Measurements from ENCODE around the gene COL4A1. TPM values are rescaled to one million over a fixed set of nuclear protein-coding genes. Genes with fewer than 3 reads are reported as not detected.
A peak's percentile ranks its signal among the peaks of the same experiment; 100 is the strongest.

Gene COL4A1
- polyA plus RNA-seq, 1 donor from 2014 or later: not detected

DNA sequence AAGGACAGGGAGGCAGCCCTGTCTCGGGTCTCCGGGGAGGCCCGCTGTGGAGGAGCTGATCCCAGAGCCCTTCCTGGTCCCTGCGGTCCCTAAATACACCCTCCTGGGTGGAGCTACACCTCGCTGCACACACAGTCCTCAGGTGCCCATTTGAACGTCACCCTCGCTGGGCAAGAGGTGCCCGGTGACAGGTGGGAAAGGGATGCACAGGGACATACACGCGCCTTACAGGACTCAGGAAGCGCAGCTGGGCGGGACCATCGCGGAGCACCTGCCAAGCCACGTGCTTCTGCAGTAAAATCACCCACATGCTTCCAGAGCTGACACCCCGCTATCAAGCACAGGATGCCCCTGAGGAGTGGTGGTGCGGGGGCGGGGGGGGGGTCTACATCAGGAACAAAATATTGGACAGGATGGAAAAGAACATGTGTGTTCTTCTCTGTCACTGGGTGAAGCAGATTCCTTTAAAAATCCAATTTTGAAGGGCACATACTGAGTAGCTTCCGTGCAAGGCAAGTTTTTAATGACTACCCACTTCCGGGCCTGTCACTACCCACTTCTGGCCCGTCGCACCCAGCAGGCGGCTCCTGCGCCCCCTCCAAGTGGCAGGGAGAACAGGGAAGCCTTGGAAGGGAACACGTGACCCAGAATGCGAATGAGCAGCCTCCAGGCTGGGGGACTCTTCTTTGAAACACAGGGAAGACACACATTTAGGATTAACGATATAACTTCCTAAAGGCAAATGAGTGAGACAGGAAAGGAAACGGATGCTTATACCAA, 78.9 kb downstream of the COL4A1 start:
- Mint-ChIP-seq H3K9me3 (peaks cover 0 to 4% (median 0%) of the 10 kb centered on the region in 3 donors), H3K27me3 (no peaks in the 10 kb centered on the region), H3K4me3 (no peak overlapping the region), H3K4me1 (peaks cover 0 to 2% (median 0%) of the 10 kb centered on the region in 3 donors), H3K27ac (no peak overlapping the region), H3K36me3 (no peaks in the 10 kb centered on the region)

- H3K4me3 Mint-ChIP-seq: no peak overlapping the region
- peaks cover 0 to 4% (median 0%) of the 10 kb centered on the region in 3 donors for H3K9me3 Mint-ChIP-seq
- H3K4me1 Mint-ChIP-seq: peaks cover 0 to 2% (median 0%) of the 10 kb centered on the region in 3 donors
Measured at GRCh38 chr13:110227416-110227815, 79.5 kb downstream of the COL4A1 start.

GRCh38 chr13:110225609-110226574, 81.1 kb downstream of the COL4A1 start:
- no peaks in the 10 kb centered on the region for H3K36me3 Mint-ChIP-seq
- peaks cover 2% of the 10 kb centered on the region for H3K27me3 Mint-ChIP-seq
- H3K9me3 Mint-ChIP-seq: peaks cover 0 to 2% (median 0%) of the 10 kb centered on the region in 3 donors
- no peak overlapping the region for H3K4me3 Mint-ChIP-seq
- peaks cover 0 to 2% (median 0%) of the 10 kb centered on the region in 3 donors for H3K4me1 Mint-ChIP-seq
- H3K27ac Mint-ChIP-seq: no peak overlapping the region

More at GRCh38 chr13:110227416-110227815, 79.5 kb downstream of the COL4A1 start:
- H3K27ac Mint-ChIP-seq: no peak overlapping the region
- H3K27me3 Mint-ChIP-seq: no peaks in the 10 kb centered on the region
- H3K36me3 Mint-ChIP-seq: no peaks in the 10 kb centered on the region

- H3K4me3 Mint-ChIP-seq: no peak overlapping the region
- no peak overlapping the region for H3K27ac Mint-ChIP-seq
- H3K27me3 Mint-ChIP-seq: peaks cover 2% of the 10 kb centered on the region
- H3K4me1 Mint-ChIP-seq: no peaks in the 10 kb centered on the region
- no peaks in the 10 kb centered on the region for H3K36me3 Mint-ChIP-seq
- H3K9me3 Mint-ChIP-seq: no peaks in the 10 kb centered on the region
Measured at GRCh38 chr13:110225003-110225402, 82.0 kb downstream of the COL4A1 start.

GRCh38 chr13:110224519-110224918, 82.4 kb downstream of the COL4A1 start:
- Mint-ChIP-seq H3K4me1 (no peaks in the 10 kb centered on the region), H3K27me3 (peaks cover 2% of the 10 kb centered on the region), H3K27ac (no peak overlapping the region), H3K36me3 (no peaks in the 10 kb centered on the region), H3K9me3 (no peaks in the 10 kb centered on the region), H3K4me3 (no peak overlapping the region)

DNA sequence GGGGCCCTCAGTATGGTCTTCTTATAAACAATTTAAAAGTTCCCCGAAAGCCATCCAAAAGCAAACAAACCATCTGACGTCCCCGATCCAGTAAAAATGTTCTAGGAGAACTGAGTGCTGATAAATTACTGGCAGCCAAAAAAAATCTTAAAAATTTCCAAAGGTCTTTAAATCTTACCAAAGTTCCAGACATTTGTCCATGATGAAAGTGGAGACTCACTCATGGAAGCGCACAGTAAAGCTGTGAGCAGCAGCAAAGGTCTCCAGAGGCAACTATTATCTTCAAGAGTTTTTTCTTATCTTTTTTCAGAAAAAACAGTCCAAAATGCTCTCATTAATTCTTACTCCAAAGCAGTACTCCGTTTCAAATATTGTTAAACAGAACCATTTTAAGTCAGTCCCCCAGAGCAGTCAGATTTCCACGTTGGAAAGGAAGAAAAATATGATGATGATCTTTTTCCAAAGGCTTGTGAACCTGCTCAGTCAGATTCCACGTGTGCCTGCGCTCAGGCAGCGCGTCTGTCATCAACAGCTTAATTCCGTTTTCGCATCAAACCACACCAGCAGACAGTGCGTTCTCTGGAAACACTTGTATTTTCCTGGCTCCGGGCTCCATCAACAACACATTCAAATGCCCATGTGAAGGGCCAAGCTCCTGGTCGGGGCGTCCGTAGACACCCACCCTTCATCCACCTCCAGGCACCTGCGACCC, 85.4 kb downstream of the COL4A1 start:
- Mint-ChIP-seq H3K27me3 (peaks cover 2% of the 10 kb centered on the region), H3K27ac (no peak overlapping the region), H3K9me3 (no peaks in the 10 kb centered on the region), H3K36me3 (no peaks in the 10 kb centered on the region), H3K4me1 (no peaks in the 10 kb centered on the region), H3K4me3 (no peak overlapping the region)

DNA sequence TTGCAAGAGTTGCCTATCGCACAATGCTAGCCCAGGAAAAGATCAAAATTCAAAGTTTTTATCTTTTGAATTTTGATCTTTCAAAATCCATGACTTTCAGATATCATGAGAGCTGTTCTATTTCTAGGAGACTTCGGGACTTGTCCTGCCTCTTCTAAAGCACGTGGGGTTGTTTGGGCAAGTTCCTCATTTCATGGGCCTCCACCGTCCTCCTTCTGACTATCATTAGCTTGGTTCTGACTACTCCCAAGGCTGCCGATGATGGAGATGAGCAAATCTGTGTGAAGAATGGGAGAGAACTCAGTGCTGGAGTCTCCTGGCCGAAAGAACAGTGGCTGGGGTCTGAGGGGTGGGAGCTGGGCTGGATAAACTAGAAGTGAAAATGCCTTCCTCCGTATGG, 86.5 kb downstream of the COL4A1 start:
- Mint-ChIP-seq H3K27ac (no peak overlapping the region), H3K4me1 (no peaks in the 10 kb centered on the region), H3K4me3 (no peak overlapping the region), H3K27me3 (peaks cover 2% of the 10 kb centered on the region), H3K9me3 (no peaks in the 10 kb centered on the region), H3K36me3 (no peaks in the 10 kb centered on the region)

DNA sequence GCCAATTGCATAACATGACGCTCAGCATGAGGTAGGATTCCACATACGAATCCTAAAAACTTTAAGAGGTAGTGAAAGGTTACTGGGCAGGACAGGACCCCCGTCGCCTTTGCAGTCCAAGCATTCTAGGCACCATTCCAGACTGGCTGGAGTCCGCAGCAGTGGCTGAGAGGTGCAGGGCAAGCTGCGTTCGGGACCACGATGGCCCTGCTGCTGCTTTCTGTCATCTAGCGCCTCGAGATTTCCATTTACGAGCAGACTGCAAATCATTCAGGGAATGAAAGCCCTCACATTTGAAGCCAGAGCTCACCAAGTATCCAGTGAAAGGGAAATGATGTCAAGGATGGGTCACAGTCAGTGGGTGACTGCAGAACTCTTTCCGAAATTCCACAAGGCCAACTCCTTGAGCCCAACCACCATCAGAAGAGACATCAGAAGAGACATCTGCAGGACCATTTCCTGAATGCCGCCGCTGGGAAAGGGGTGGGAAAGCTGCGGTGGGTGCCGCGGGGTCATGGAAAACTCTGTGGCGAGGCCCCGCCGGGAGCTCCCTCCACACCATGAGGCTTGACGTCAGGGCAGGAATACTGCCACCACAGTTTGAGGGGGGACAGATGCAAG, 88.3 kb downstream of the COL4A1 start:
- H3K4me1 Mint-ChIP-seq: no peaks in the 10 kb centered on the region
- H3K9me3 Mint-ChIP-seq: no peaks in the 10 kb centered on the region
- no peaks in the 10 kb centered on the region for H3K36me3 Mint-ChIP-seq
- peak overlapping the region in 1 of 3 donors; percentile 35 for H3K27ac Mint-ChIP-seq
- H3K27me3 Mint-ChIP-seq: peaks cover 2% of the 10 kb centered on the region
- H3K4me3 Mint-ChIP-seq: no peak overlapping the region

- H3K27ac Mint-ChIP-seq: no peak overlapping the region
- H3K4me1 Mint-ChIP-seq: no peaks in the 10 kb centered on the region
- no peaks in the 10 kb centered on the region for H3K9me3 Mint-ChIP-seq
- no peak overlapping the region for H3K4me3 Mint-ChIP-seq
- no peaks in the 10 kb centered on the region for H3K36me3 Mint-ChIP-seq
- peaks cover 2% of the 10 kb centered on the region for H3K27me3 Mint-ChIP-seq
Measured at GRCh38 chr13:110217811-110218210, 89.1 kb downstream of the COL4A1 start.

DNA sequence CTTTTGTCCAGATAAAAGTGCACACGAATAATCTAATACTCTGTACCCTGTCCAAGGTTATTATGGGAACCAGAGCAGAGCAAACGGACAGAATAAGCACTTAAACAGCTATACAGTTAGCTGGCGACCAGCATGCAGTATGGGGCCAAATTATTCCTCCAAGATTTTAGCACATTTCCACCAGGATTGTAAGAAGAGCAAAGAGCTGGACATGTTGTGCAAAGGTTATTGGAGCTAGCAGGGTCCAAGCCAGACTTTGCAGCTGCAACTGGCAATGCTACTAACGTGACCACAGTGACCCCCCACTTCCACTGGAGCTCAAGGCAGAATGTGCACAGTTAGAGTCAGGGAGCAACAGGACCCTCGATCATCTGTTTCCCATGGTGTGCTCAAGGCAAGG, 89.9 kb downstream of the COL4A1 start:
- Mint-ChIP-seq H3K9me3 (no peaks in the 10 kb centered on the region), H3K27me3 (peaks cover under 1% of the 10 kb centered on the region), H3K36me3 (no peaks in the 10 kb centered on the region), H3K4me3 (no peak overlapping the region), H3K4me1 (no peaks in the 10 kb centered on the region), H3K27ac (no peak overlapping the region)

GRCh38 chr13:110216398-110217041, 90.4 kb downstream of the COL4A1 start:
- Mint-ChIP-seq H3K27ac (no peak overlapping the region), H3K36me3 (no peaks in the 10 kb centered on the region), H3K9me3 (no peaks in the 10 kb centered on the region), H3K27me3 (no peaks in the 10 kb centered on the region), H3K4me1 (no peaks in the 10 kb centered on the region), H3K4me3 (no peak overlapping the region)

DNA sequence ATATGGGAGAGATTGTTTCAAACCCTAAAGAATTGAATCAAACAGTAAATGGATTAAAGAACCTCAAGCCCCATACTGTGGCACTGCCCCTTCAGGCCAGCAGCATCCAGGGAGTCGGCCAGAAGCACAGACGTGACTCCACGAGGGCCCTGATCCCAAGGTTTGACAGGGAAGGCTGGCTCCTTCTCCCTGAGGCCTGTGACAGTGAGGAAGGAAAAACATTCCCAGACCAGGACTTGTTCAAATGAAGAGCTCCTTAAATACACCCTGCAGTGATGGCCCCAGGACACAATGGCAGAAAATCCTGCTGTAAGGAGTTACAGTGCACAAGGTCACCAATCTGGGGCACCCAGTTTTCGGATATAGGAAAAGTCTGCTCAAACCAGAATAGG, 91.0 kb downstream of the COL4A1 start:
- Mint-ChIP-seq H3K4me1 (no peaks in the 10 kb centered on the region), H3K9me3 (no peaks in the 10 kb centered on the region), H3K4me3 (no peak overlapping the region), H3K27ac (no peak overlapping the region), H3K36me3 (no peaks in the 10 kb centered on the region), H3K27me3 (no peaks in the 10 kb centered on the region)

GRCh38 chr13:110215606-110216005, 91.4 kb downstream of the COL4A1 start:
- no peak overlapping the region for H3K4me3 Mint-ChIP-seq
- H3K27me3 Mint-ChIP-seq: no peaks in the 10 kb centered on the region
- H3K36me3 Mint-ChIP-seq: no peaks in the 10 kb centered on the region
- no peaks in the 10 kb centered on the region for H3K4me1 Mint-ChIP-seq
- no peak overlapping the region for H3K27ac Mint-ChIP-seq
- H3K9me3 Mint-ChIP-seq: peaks cover 0 to 1% (median 0%) of the 10 kb centered on the region in 3 donors

DNA sequence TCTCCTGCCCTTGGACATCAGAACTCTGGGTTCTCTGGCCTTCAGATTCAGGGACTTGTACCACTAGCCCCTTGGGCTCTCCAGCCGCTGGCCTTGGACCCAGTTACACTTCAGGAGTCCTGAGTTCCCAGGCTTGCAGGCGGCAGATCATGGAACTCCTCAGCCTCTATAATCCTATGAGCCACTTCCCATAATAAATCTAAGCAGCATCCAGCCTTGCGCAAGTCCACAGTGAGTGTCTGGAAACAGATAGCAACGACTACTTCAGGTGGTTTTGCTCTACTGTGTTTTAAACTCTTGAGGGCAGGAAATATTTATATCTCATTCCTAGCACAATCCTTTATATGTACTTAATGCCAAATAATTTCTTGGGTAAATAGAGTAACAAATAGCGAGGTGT, 92.3 kb downstream of the COL4A1 start:
- Mint-ChIP-seq H3K9me3 (peaks cover 0 to 1% (median 0%) of the 10 kb centered on the region in 3 donors), H3K27me3 (no peaks in the 10 kb centered on the region), H3K36me3 (no peaks in the 10 kb centered on the region), H3K4me1 (no peaks in the 10 kb centered on the region), H3K4me3 (no peak overlapping the region), H3K27ac (no peak overlapping the region)
